GM18507 (cell line): Measurements from ENCODE around the gene MPZL2.
A peak's percentile ranks its signal among the peaks of the same experiment; 100 is the strongest.

Experiments
- DNase-seq: peaks from one replicate; pipeline ENCODE4 v3.0.0; 2011; ENCODE audit warnings: low read depth; ENCODE audit not compliant: insufficient read length; ENCODE audit errors: extremely low spot score
- FAIRE-seq: peaks from 2 replicates; lab custom pipeline; 2011; peaks lifted over from hg19 to GRCh38; lab: Jason Lieb, UNC

Gene MPZL2

DNA sequence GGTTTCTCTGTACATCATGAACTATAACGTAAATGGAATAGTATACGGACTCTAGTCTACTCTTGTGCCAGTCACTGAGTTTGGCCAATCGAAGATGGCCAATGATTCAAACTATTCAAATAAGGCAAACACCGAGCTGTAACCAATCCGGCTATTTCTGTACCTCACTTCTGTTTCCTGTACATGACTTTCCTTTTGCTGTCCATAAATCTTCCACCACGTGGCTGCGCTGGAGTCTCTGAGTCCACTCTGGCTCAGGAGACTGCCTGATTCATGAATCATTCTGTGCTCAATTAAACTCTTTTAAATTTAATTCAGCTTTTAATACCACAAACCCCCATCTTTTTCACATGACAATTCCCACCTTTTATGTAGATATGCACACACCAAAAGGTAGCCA is 37.8 kb downstream of the MPZL2 start:
- DNase-seq, result no peak
- FAIRE-seq, result no peak

DNA sequence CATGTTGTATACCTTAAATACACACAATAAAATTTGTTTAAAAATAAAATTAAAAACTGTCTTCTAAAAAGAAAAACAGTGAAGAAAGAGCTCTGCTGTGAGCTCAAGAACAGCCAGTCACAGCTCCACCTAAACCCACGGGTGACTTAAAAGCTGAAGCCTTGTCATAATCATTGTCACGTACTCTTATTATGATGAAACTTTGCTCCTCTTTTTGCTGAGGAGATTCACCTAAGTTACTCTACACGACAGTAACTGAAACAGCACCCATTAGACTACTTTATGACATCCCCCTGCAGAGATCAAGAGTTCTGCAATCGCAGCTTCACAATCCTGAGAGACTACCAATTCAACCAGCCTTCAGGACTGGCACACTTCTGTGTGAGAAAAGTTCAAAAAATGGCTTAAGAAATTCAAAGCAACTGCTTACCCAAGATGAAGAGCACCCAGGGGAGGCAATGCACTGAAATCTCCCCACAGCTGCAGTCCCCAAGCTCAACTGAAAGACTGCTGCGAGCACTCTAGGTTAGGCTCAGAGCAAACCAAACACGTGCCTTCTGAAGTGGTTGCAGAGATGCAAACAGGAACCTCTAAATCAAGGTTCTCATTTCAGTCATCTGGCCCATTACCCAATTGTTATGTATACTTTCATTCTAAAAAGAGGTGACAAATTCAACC is 39.4 kb downstream of the MPZL2 start, which contains the start of gene JAML:
TSS of gene JAML (minus strand) at position 501 of the 678 bp plus-strand sequence. CDS start 10,145 bp downstream, outside the sequence.
- peak; percentile 67 for FAIRE-seq
- DNase-seq, result no peak

DNA sequence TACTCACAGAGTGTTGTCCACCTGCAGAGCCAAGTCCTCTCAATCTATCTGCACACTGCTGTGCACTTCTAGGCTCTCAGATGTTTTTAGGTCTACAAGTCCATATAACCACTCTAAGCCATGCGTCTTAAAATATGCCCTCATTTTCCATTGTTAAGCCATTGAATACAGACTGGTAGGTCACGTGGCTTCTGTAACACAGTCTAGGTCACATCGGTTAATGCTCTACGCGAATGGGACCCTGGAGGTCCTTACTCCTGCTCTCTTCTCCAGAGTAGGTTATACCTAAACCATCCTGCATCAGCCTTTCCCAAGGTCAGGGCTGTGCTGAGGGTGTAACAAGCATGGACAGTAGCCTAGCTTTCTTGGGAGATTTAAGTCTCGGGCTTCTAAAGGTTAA is 40.1 kb downstream of the MPZL2 start:
- peak; percentile 54 for FAIRE-seq
- DNase-seq, result no peak

DNA sequence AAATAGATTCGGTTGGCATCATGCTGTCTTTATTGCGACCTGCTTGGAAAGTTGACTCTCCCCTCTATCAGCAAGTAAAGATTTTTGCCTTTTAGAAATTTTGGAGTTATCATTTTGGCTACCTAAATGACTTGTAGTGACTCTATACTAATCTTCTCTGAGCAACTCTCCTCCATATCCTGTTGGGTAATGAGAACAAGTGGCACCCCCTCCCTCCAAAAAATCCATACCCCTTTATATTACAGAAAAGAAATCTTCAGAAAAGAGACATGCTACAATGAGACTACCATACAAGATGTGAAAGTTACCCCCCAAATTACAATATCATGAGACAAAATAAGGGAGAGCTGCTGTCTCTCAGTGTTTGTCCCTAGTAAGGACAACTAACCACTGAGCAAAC is 40.5 kb downstream of the MPZL2 start:
- DNase-seq (no peak), FAIRE-seq (no peak)

DNA sequence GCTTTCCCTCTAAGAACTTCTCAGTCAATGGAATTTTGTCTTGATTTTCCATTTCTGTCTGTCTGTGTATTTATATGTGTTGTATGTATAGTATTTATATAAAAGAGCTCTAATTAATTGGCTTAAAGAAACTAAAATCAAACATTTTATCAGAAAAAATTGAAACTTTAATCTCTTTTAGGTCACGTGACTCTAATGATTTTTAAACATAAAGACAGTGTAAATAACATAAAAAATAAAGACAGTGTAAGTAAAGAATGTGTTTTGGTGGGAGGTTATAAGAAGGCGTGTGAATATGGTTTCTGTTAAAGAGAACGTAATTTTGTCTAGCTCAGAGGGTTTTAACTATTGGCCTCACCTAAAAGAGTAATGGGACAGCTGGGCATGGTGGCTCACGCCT is 41.7 kb downstream of the MPZL2 start:
- DNase-seq (no peak), FAIRE-seq (no peak)

DNA sequence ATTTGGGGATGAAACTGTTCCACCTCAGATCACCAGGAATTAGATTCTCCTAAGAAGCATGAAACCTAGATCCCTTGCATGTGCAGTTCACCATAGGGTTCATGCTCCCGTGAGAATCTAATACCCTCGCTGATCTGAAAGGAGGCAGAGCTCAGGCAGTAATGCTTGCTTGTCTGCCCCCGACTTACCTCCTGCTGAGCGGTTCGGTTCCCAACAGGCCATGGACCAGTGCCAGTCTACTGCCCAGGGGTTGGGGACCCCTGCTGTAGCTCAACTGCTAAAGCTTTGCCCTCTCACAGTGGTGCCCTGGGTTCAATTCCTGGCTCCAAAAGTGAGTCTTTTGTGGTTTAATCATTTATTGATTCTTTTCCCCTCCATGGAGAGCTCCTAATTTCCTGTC is 42.7 kb downstream of the MPZL2 start:
- FAIRE-seq, result no peak
- no peak for DNase-seq

DNA sequence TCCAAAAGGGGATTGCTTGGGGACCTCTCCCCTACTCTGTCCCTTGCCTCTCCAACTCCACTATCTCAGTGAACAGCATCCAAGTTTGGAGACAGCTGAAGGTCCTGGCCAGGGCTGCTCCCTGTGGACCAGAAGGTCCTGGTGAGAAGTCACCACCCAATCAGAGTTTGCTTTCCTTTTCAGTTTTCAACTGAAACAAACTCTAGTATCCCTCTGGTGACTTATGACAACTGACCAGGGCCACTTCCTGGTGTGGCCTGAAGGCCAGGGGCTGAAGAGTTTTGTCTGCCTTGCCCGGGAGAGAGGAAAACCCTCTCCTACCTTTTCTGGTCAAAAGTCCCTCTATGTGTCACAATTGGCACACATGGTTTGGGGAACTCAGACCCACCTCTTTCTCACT is 44.4 kb downstream of the MPZL2 start:
- DNase-seq (no peak), FAIRE-seq (peak; percentile 62)

DNA sequence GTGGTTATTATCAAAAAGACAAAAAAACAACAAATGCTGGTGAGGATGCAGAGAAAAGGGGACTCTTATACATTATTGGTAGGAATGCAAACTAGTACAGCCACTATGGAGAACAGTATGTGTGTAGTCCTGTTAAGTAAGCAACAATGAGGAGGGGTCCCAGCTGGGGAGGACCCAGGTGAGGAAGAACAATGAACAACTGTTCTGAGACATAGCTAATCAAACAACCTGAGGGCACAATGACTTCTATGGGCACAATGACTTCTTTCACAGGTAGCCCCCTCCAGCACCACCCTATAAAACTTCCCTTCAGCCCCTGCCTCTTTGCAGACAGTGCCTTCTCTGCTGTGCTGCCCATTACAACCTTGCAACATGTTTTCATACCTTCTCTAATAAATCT is 44.9 kb downstream of the MPZL2 start:
- FAIRE-seq, result peak; percentile 21
- no peak for DNase-seq

DNA sequence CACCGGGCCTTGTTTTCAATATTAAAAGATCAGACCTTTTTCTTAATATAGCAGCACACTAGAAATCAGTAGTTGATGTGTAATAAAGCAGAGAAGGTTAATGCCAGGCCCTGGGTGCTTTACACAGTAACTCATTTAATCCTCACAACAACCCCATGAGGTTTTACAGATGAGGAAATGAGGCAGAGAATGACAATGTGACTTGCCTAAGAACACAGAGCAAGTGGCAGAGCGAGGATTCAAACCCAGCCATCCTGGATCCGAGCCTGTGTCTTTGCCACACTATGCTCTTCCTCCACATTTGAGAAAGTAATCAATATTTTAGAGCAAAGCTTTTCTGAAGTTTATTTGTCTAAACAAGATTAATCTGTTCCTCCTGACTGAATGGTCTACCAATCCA is 46.5 kb downstream of the MPZL2 start:
- DNase-seq (no peak), FAIRE-seq (peak; percentile 78)

DNA sequence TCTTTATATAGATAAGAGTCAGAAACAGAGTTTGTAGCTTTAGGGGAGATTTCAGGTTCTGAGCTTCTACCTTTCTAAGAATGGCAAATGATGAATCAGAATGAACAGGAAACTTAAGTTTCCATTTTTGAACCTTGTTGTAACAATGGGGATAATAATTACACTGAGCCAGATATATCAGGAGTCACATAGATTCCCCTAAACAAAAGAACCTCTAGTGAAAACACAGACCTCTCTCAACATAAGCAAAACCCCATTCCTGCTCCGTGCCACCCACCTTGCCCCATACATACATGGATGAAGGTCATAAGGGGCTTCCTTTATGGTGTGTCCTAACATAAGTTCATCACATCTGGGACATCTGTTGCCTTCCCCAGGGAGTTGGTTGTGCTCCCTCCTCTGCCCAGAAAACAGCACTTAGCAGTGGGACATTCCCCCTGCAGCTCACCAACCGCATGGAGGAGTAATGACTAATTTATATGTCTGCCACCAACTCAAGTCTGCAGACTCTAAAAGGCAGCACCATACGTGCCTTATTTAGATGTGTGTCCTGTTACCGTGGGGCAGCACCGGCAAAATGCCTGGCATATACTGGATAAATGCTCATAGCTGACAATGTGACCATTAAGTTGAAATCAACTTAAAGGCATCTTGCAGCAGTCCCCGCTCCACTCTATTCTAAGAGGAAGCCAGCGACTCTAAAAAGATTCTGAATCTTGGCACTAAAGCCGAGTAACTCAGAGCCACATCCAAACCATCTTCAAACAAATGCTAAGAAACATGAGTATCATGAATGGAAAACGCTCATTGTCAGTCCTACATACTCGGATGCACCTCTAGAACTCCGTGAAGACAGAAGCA is 47.2 kb downstream of the MPZL2 start:
- FAIRE-seq, result peak; percentile 89
- no peak for DNase-seq

DNA sequence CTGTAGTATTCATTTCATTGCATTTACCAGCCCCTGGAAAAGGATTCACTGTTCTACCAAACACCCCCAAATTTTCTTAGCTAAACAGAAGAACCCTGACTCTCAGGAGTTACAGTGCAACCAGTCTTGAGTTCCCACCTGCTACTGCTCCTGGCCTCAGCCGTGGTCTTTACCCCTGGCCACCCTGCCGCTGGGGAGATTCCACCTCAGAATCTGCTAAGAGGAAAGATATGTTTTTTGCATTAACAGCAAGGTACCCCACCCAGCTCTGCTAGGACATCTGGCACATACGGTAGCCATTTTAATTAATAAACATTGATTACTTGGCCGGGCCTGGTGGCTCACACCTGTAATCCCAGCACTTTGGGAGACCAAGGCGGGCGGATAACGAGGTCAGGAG is 48.3 kb downstream of the MPZL2 start:
- no peak for DNase-seq
- FAIRE-seq, result no peak

DNA sequence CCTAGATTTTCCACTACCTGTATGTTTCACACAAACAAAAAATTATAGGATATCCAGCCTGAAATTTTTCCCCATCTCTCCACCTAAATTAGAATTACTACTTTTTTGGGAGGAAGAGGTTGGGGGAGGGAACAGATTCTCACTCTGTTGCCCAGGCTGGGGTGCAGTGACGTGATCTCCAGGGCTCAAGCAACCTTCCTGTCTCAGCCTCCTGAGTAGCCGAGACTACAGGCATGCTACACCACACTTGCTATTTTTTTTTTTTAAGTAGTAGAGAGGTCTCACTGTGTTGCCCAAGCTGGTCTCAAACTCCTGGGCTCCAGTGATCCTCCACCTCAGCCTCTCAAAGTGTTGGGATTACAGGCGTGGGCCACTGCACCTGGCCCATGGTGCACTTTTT is 48.8 kb downstream of the MPZL2 start:
- peak; percentile 62 for FAIRE-seq

DNA sequence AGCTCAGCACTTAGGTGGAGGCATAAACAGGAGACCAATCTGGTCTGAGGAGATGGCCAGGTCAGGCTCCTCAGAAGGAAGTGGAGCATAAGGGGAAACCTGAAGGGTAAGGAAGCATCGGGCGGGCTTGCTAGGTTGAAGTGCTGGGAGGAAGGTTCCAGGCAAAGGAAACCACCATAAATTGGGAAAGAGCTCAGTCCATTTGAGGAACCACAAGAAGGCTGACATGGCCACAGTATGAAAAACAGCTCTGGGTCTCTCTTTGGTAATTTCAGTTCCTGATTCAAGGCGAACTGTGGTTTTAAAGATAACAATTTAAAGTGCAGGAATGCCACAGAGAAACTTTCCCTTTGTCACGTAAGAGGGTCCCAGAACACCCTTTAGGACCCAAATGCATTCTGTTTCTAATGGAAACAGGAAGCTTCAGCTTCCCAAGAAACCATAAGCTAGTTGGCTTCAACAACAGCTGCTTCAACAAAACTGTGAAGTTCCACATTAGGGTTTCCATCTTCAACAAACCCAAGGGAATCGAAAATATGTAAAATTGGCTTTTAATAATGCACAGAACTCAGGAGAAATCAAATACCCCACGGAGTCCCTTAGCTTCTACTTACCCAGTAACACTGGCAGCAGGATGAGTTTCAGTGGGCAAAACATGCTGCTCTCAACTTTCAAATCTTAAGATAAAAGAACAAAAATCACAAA is 49.7 kb downstream of the MPZL2 start:
- DNase-seq, result no peak
- peak; percentile 97 for FAIRE-seq

More for the DNA sequence above, 48.8 kb downstream of the MPZL2 start:
- no peak for DNase-seq

DNA sequence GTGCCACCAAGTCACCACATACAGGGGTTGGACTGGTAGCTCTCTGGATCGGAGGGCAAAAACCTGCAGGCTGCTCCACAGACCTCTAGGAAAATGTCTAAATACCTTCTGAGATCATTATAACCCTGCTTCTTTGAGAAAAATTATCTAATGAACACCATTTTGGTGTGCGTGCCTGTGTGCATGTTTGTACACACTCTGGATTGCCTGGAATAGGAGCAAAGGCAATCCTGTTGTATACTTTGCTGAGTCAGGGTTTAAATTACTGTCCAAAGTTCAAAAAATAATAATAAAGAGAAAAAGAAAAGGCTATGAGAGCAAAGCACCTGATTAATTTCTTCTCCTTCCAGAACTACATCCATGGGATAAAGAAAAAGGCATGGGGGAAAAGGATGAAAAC is 50.3 kb downstream of the MPZL2 start:
- FAIRE-seq (no peak), DNase-seq (no peak)

DNA sequence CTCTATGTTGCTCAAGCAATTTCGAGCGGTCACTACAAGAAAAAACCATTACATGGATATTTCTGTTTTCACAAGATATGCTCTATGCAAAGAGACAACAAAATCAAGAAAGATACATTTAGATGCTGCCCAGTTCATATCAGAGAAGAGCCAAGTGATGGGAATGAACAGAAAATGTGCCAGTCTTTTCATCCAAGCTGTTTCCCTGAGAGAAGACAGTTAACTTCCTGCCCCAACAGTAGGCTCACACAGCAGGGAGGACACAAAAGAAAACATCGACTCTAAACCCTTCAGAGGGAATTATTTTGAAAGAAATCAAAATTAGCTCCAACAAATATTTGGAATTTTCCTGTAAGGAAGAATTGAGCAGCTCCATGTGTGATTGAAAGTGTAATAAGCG is 50.9 kb downstream of the MPZL2 start:
- DNase-seq, result no peak
- peak; percentile 49 for FAIRE-seq

DNA sequence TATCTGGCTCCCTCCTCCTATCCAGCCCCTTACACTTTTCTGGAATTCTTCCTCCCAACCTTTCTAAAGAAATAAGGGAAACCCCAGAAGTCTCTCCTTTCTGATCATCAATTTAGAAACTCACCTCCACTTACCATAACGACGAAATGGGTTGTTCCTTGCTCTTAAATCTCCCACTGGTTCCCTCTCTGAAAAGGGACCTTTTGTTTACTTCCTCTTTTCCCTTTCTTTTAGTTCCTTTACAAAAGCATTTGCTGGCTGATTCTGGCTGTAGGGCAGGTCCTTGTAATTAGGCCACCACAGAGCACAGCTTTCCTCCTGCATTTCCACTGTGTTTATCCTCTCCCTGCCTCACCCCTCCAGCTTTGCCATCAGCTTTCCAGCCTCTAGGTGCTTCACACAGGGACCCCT is 51.3 kb downstream of the MPZL2 start:
- DNase-seq (no peak), FAIRE-seq (no peak)

DNA sequence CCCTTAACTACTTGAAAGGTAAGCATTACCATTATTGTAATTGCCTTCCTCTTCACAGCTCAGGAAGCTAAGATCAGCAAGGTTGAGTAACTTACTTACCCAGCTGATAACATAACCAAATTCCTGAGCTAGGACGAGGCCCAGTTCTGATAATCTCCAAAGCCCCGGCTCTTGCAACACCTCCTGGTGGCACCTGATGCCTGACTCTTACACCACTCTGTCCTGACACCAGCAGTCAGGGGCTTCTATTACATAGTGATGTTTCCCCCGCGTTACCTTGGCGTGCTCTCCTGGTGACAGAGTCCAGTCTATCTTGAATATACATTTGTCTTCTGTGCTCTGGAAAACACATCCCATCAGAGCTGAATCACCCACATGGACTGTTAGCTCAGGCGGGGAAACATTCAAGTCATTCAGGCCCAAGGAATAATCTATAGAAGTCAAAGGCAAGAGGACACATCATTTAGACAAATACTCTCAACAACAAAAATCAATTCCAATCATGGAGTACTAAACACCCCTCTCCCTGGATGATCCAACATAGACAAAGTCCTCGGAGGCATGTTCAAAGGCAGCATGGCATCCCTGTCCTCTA is 51.9 kb downstream of the MPZL2 start:
- FAIRE-seq, result no peak
- DNase-seq, result no peak

DNA sequence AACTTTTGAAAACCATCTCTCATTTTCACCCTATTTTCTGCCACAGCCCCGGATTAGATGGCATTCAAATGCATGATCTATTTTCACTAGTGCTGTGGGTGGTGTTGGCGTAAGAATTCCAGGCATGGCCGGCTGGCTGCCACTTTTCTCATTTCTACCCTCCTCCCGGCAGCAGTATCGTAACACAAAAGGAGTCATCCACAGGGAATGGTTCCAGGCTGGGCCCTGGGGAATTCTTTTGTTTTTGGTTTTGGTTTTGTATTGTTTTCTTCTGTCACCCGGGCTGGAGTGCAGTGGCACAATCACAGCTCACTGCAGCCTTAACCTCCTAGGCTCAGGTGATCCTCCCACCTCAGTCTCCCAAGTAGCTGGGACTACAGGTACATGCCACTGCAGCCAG is 53.1 kb downstream of the MPZL2 start:
- DNase-seq, result no peak
- no peak for FAIRE-seq

DNA sequence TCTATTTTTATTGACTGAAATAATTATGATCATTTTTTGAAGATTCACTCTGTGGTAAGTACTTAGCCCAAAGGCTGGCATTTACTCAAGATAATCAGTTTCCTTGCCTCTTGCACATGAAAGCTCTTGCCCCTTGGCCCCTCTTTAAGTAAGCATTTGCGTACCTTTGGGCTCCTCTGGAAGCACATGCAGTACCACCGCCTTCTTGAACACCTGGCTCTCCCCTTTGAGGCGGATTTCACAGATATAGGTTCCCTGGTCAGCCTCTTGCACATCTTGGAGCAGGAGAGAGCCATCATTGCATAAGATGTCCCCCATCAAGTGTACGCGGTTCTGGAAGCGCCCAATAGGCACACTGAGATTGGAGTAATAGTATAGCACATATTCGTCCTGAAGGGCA is 53.8 kb downstream of the MPZL2 start:
- DNase-seq (no peak), FAIRE-seq (no peak)

DNA sequence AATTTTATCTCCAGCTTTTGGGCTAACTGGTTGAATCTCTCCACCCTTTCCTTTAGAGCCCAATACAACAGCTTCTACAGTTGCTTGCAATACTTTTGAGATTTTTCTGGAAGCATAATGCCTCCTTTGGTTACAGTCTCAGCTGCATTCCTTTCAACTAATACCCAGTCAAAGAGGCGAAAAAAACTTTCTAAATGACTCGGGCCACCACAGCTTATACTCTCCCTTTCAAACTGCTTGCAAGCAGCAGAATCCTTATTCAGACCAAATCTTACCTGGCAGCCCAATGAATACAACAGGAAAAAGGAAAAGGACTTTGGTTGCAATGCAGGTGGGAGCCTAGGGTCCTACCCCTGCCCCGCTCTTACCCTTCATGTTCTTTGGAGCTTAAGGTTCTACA is 55.1 kb downstream of the MPZL2 start:
- FAIRE-seq, result no peak
- no peak for DNase-seq
